CD4-positive, alpha-beta T cell treated with Interleukin-17A for 1 hour (primary cell): ENCODE results near the gene POLDIP2.

ENCODE experiments used
- DNase-seq: peaks from one replicate; pipeline ENCODE4 v3.0.0-alpha.2; 2020

The POLDIP2 gene

GRCh38 chr17:28335201-28335958 is 21.9 kb downstream of the POLDIP2 start, which contains the start of the genes IFT20 and TNFAIP1:
TSS of gene IFT20 (minus strand) at chr17:28335472. CDS start at chr17:28331985, 3,487 bp downstream.
TSS of gene TNFAIP1 (plus strand) at chr17:28335761. CDS start at chr17:28339522, 3,761 bp downstream.
- peak; percentile 99 for DNase-seq

- no peak for DNase-seq
Observed at GRCh38 chr17:28334666-28335200, 22.6 kb downstream of the POLDIP2 start.

- no peak for DNase-seq
Observed at GRCh38 chr17:28334171-28334570, 23.2 kb downstream of the POLDIP2 start.

- no peak for DNase-seq
Observed at GRCh38 chr17:28333083-28333746, 24.1 kb downstream of the POLDIP2 start.

- DNase-seq: no peak
Observed at GRCh38 chr17:28331891-28332420, 25.4 kb downstream of the POLDIP2 start.

- no peak for DNase-seq
Observed at GRCh38 chr17:28330671-28331070, 26.7 kb downstream of the POLDIP2 start.

GRCh38 chr17:28328325-28328724 is 29.0 kb downstream of the POLDIP2 start:
- DNase-seq: no peak

- DNase-seq: no peak
Observed at GRCh38 chr17:28327709-28328108, 29.6 kb downstream of the POLDIP2 start.

- DNase-seq: no peak
Observed at GRCh38 chr17:28327031-28327607, 30.2 kb downstream of the POLDIP2 start.

- DNase-seq: no peak
Observed at GRCh38 chr17:28326114-28326513, 31.2 kb downstream of the POLDIP2 start.

GRCh38 chr17:28325211-28325610 is 32.1 kb downstream of the POLDIP2 start:
- no peak for DNase-seq

GRCh38 chr17:28324781-28325180 is 32.5 kb downstream of the POLDIP2 start:
- no peak for DNase-seq

- no peak for DNase-seq
Observed at GRCh38 chr17:28324267-28324745, 33.0 kb downstream of the POLDIP2 start.

- DNase-seq: no peak
Observed at GRCh38 chr17:28320215-28321061, 36.9 kb downstream of the POLDIP2 start.

GRCh38 chr17:28319598-28319935 is 37.8 kb downstream of the POLDIP2 start:
- DNase-seq: no peak

GRCh38 chr17:28318759-28319597 is 38.3 kb downstream of the POLDIP2 start, which contains the start of gene TMEM97:
TSS of gene TMEM97 (plus strand) at chr17:28319200. CDS start at chr17:28319240, 40 bp downstream.
- peak; percentile 95 for DNase-seq

- no peak for DNase-seq
Observed at GRCh38 chr17:28317966-28318758, 39.2 kb downstream of the POLDIP2 start.

GRCh38 chr17:28317099-28317965 is 40.0 kb downstream of the POLDIP2 start:
- no peak for DNase-seq
